ENCODE measurements around the gene LMOD1.

GRCh38 chr1:201945863-201946223 lies 505 bp downstream of the LMOD1 start:
- TF ChIP-seq EP300 (IDR thresholded peaks at IDR 0.05) (no peak), CTCF (IDR thresholded peaks at IDR 0.05) (no peak), POLR2A (IDR thresholded peaks at IDR 0.05) (no peak)
